Epithelial cell of esophagus (primary cell): ENCODE results near the gene MFGE8.

Experiments used
- DNase-seq: peaks from one replicate; pipeline ENCODE4 v3.0.0; 2010; ENCODE audit warnings: low read depth
- H3K4me3 ChIP-seq: 2 replicates; pipeline ENCODE4 v1.5.1; 2011; ENCODE audit warnings: mild to moderate bottlenecking, low read length, control low read depth
- TF ChIP-seq, protein P1 (sequence below): IDR thresholded peaks from 2 replicates; pipeline ENCODE4 v1.5.1; 2011; ENCODE audit warnings: low read depth, mild to moderate bottlenecking, low read length, control low read depth, inconsistent platforms; ENCODE audit not compliant: insufficient read depth; ENCODE audit errors: missing control alignments

Gene MFGE8

GRCh38 chr15:88890495-88890894 lies 22.7 kb downstream of the MFGE8 start:
- no peak for DNase-seq
- TF ChIP-seq, protein P1, sequence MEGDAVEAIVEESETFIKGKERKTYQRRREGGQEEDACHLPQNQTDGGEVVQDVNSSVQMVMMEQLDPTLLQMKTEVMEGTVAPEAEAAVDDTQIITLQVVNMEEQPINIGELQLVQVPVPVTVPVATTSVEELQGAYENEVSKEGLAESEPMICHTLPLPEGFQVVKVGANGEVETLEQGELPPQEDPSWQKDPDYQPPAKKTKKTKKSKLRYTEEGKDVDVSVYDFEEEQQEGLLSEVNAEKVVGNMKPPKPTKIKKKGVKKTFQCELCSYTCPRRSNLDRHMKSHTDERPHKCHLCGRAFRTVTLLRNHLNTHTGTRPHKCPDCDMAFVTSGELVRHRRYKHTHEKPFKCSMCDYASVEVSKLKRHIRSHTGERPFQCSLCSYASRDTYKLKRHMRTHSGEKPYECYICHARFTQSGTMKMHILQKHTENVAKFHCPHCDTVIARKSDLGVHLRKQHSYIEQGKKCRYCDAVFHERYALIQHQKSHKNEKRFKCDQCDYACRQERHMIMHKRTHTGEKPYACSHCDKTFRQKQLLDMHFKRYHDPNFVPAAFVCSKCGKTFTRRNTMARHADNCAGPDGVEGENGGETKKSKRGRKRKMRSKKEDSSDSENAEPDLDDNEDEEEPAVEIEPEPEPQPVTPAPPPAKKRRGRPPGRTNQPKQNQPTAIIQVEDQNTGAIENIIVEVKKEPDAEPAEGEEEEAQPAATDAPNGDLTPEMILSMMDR = no peak
- H3K4me3 ChIP-seq = no peak overlapping the region

DNA sequence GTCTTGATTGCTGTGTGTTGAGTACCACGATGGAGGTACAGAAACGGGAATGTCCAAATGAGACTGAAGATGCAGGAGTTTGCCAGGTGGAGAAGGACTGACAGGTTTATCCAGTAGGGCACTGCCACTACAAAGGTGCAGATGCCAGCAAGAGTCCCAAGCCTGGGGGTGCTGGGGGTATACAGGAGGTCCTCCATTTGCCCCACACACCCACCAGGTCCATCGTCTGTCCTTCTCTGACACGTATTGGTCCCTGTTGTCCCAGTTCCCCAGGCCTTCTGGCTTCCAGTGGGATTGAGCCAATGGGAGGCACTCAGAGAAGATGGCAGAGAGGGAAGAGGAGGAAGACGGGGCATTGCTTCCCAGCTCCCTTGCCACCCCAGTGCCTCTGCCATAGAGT lies 24.5 kb downstream of the MFGE8 start:
- TF ChIP-seq, protein P1 = no peak

DNA sequence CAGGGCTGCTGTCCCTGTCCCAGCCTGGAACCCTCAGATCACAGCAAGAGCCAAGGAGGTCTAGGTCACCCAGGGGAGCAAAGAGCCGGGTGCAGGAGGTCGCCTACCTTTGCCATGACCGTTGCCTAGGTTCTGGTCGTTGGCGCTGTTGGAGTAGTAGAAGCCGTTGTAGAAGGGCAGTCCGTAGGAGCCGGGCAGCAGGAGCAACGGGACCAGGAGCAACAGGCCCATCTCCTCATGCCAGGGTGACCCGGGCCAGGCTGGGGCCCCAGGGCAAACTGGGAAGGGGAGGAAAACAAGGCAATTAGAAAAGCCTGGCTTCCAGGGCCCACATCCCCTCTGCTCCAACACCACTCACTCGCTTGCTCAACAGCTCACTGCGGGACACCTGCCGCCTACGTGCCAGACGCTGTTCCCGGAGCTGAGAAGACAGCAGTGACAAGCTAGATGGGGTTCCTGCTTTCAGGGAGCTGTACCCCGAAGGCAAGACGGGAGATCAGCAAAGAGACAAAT lies 26.1 kb downstream of the MFGE8 start:
- H3K4me3 ChIP-seq = no peak overlapping the region
- DNase-seq = no peak
- TF ChIP-seq, protein P1 = no peak

More for the DNA sequence above, 24.5 kb downstream of the MFGE8 start:
- no peak for DNase-seq
- H3K4me3 ChIP-seq = no peak overlapping the region

DNA sequence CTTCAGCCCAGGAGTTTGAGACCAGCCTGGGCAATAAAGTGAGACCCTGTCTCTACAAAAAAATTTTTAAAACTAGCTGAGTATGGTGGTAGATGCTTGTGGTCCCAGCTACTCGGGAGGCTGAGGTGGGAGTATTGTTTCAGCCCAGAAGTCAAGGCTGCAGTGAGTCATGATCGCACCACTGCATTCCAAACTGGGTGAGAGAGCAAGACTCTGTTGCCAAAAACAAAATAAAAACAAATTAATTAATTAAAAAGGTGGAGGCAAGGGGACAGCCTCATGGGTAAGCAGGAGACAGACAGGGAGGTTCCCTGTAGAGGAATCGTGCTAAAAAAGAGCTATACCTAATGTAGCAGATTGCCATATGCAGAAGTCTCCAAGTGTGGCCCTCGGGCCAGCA lies 30.4 kb downstream of the MFGE8 start:
- H3K4me3 ChIP-seq = no peak overlapping the region
- peak; percentile 38 for DNase-seq
- TF ChIP-seq, protein P1 = no peak

- H3K4me3 ChIP-seq = no peak overlapping the region
- TF ChIP-seq, protein P1 = no peak
- no peak for DNase-seq
These were observed 31.4 kb downstream of the MFGE8 start for GRCh38 chr15:88881775-88882174.

DNA sequence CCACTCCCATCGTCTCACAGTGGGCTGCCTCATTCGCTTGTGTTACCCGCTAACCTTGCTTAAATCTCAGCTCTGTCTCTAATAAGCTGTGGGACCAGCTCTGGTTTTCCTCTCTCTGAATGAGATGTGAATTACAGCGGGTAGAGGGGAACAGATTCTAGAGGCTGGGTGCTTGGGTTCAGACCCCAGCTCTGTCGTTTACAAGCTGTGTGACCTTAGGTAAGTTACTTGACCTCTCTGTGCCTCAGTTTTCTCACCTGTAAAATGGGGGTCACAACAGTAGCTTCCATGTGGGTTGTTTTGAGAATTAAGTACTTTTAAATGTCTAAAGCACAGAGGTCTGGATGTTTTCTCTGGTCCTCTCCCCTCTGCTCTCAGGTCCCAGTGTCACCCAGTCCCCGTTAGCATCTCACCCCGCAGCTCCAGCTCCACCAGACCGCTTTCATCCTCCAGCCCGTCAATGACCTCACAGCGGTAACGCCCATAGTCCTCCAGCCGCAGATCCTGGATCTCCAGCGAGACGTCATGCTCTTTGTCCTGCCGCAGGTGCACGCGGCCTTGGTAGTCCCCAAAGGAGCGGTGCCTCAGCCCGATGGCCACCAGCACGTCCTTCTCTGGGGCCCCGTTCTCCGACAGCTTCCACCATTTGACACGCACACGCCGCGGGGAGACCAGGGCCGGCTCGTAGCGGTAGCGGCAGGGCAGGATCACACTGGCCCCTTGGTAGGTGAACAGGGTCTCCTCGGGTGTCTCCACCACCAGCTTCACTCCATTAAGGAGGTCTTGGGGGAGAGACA lies 32.0 kb downstream of the MFGE8 start:
- H3K4me3 ChIP-seq = no peak overlapping the region
- DNase-seq = no peak
- TF ChIP-seq, protein P1 = no peak
